Transverse colon (tissue), 3 donors: ENCODE data around the gene FECH.
"Not testable (repeated sequence)": the region's sequence is repeated elsewhere in the genome, so short reads cannot be mapped to it uniquely, and the experiment has no call there.

Experiments used
- POLR2A ChIP-seq: fragments of 450-650 bp; IDR thresholded peaks from one replicate; pipeline ENCODE4 v1.6.1; 2016; ENCODE audit warnings: antibody characterized with exemption, mild to moderate bottlenecking, moderate library complexity
- TF ChIP-seq, protein P1 (sequence below), 5 experiments: fragments of 200-600 bp in 3 of 5; fragments of 450-650 bp in 2 of 5; sonication (generic) in 3 of 5; IDR thresholded peaks; 1 replicate in 2 of 5; 2 replicates in 3 of 5; pipeline ENCODE4 v1.5.1; 2016 to 2017; ENCODE audit warnings: antibody characterized with exemption in 5 of 5, inconsistent platforms in 3 of 5, mild to moderate bottlenecking in 2 of 5, moderate library complexity in 1 of 5

DNA sequence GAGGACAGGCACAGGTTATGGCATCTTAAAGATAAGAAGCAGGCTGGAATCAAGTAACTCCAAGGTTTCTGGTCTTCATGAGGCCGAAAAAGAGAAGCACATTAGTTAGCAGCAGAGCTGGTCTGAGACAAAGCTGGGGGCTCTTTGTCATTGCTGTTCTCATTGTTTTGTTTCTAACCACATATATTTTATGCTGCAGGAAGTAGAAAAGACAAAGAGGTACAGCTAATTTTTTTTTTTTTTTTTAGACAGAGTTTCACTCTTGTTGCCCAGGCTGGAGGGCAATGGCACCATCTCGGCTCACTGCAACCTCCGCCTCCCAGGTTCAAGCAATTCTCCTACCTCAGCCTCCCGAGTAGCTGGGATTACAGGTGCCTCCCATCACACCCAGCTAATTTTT lies 6.2 kb upstream of the FECH start:
- not testable (repeated sequence) for TF ChIP-seq POLR2A
- TF ChIP-seq, protein P1, sequence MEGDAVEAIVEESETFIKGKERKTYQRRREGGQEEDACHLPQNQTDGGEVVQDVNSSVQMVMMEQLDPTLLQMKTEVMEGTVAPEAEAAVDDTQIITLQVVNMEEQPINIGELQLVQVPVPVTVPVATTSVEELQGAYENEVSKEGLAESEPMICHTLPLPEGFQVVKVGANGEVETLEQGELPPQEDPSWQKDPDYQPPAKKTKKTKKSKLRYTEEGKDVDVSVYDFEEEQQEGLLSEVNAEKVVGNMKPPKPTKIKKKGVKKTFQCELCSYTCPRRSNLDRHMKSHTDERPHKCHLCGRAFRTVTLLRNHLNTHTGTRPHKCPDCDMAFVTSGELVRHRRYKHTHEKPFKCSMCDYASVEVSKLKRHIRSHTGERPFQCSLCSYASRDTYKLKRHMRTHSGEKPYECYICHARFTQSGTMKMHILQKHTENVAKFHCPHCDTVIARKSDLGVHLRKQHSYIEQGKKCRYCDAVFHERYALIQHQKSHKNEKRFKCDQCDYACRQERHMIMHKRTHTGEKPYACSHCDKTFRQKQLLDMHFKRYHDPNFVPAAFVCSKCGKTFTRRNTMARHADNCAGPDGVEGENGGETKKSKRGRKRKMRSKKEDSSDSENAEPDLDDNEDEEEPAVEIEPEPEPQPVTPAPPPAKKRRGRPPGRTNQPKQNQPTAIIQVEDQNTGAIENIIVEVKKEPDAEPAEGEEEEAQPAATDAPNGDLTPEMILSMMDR (IDR thresholded peaks at IDR 0.05), result not testable (repeated sequence)
